ENCODE measurements around the gene NOL9.

Gene NOL9

GRCh38 chr1:6594977-6595740 lies 40.8 kb upstream of the NOL9 start:
- Histone ChIP-seq H3K4ac (ENCODE audit: low read depth, low read length) (no peak overlapping the region), H3K9me3 (ENCODE audit: insufficient read depth, low read depth, low read length) (peaks cover 3% of the 10 kb centered on the region), H3K36me3 (ENCODE audit: control insufficient read depth in 1 of 2, insufficient read depth in 2 of 2, low read length in 2 of 2) (peaks cover 79 to 83% of the 10 kb centered on the region in 2 experiments), H3K14ac (ENCODE audit: low read length) (no peak overlapping the region), H2BK12ac (ENCODE audit: low read length) (no peak overlapping the region), H3K4me2 (ENCODE audit: low read length) (no peak overlapping the region), H2AK5ac (ENCODE audit: low read length) (no peak overlapping the region), H3K4me1 (ENCODE audit: control insufficient read depth in 1 of 2, insufficient read depth in 2 of 2, low read length in 2 of 2) (peaks cover 0 to 6% of the 10 kb centered on the region in 2 experiments), H4K91ac (ENCODE audit: low read depth, low read length) (no peak overlapping the region), H2AFZ (ENCODE audit: insufficient read depth, low read length, poor library complexity) (no peak overlapping the region), H3K79me2 (ENCODE audit: control insufficient read depth, insufficient read depth, low read length, poor library complexity) (peaks cover 5% of the 10 kb centered on the region), H4K12ac (ENCODE audit: low read depth, low read length) (no peak overlapping the region), H3K18ac (ENCODE audit: low read length) (no peak overlapping the region), H3K9ac (ENCODE audit: low read length) (no peak overlapping the region), H3K23ac (ENCODE audit: low read length) (no peak overlapping the region), H3K79me1 (ENCODE audit: low read length) (no peaks in the 10 kb centered on the region), H2BK120ac (ENCODE audit: insufficient read depth, low read length, poor library complexity) (no peak overlapping the region), H2BK5ac (ENCODE audit: low read depth, low read length, poor library complexity) (no peak overlapping the region), H4K8ac (ENCODE audit: low read depth, low read length) (no peak overlapping the region), H3K27ac (ENCODE audit: low read depth, low read length) (no peak overlapping the region), H3K4me3 (ENCODE audit: low read depth, low read length) (no peak overlapping the region), H3K27me3 (ENCODE audit: insufficient read depth, low read length) (no peaks in the 10 kb centered on the region)
- DNase-seq: no peak
- no CpG with 5 or more reads among the region's 11 CpGs for WGBS (ENCODE audit: extremely low coverage, insufficient coverage, insufficient read length)

- Histone ChIP-seq H3K9ac (ENCODE audit: low read length) (no peak overlapping the region), H4K91ac (ENCODE audit: low read depth, low read length) (no peak overlapping the region), H3K14ac (ENCODE audit: low read length) (no peak overlapping the region), H3K18ac (ENCODE audit: low read length) (no peak overlapping the region), H4K12ac (ENCODE audit: low read depth, low read length) (no peak overlapping the region), H3K9me3 (ENCODE audit: insufficient read depth, low read depth, low read length) (peaks cover under 1% of the 10 kb centered on the region), H3K36me3 (ENCODE audit: control insufficient read depth in 1 of 2, insufficient read depth in 2 of 2, low read length in 2 of 2) (peaks cover 83 to 87% of the 10 kb centered on the region in 2 experiments), H3K4me2 (ENCODE audit: low read length) (no peak overlapping the region), H4K8ac (ENCODE audit: low read depth, low read length) (no peak overlapping the region), H3K23ac (ENCODE audit: low read length) (no peak overlapping the region), H3K27ac (ENCODE audit: low read depth, low read length) (no peak overlapping the region), H2AFZ (ENCODE audit: insufficient read depth, low read length, poor library complexity) (no peak overlapping the region), H3K79me2 (ENCODE audit: control insufficient read depth, insufficient read depth, low read length, poor library complexity) (no peaks in the 10 kb centered on the region), H3K4me3 (ENCODE audit: low read depth, low read length) (no peak overlapping the region), H3K4ac (ENCODE audit: low read depth, low read length) (no peak overlapping the region), H3K27me3 (ENCODE audit: insufficient read depth, low read length) (no peaks in the 10 kb centered on the region), H3K79me1 (ENCODE audit: low read length) (no peaks in the 10 kb centered on the region), H3K4me1 (ENCODE audit: control insufficient read depth in 1 of 2, insufficient read depth in 2 of 2, low read length in 2 of 2) (no peaks in the 10 kb centered on the region), H2BK12ac (ENCODE audit: low read length) (no peak overlapping the region), H2BK5ac (ENCODE audit: low read depth, low read length, poor library complexity) (no peak overlapping the region), H2AK5ac (ENCODE audit: low read length) (no peak overlapping the region), H2BK120ac (ENCODE audit: insufficient read depth, low read length, poor library complexity) (no peak overlapping the region)
- no peak for DNase-seq
- WGBS (ENCODE audit: extremely low coverage, insufficient coverage, insufficient read length): no CpG with 5 or more reads among the region's 15 CpGs
Observed at GRCh38 chr1:6593810-6594209, 39.5 kb upstream of the NOL9 start.

- no peaks in the 10 kb centered on the region for H3K4me1 ChIP-seq (ENCODE audit: control insufficient read depth in 1 of 2, insufficient read depth in 2 of 2, low read length in 2 of 2)
- no peaks in the 10 kb centered on the region for H3K79me1 ChIP-seq (ENCODE audit: low read length)
- no peak overlapping the region for H2BK12ac ChIP-seq (ENCODE audit: low read length)
- H3K79me2 ChIP-seq (ENCODE audit: control insufficient read depth, insufficient read depth, low read length, poor library complexity): no peaks in the 10 kb centered on the region
- H4K12ac ChIP-seq (ENCODE audit: low read depth, low read length): no peak overlapping the region
- no peak overlapping the region for H3K4ac ChIP-seq (ENCODE audit: low read depth, low read length)
- no peak overlapping the region for H3K18ac ChIP-seq (ENCODE audit: low read length)
- no CpG with 5 or more reads among the region's 38 CpGs for WGBS (ENCODE audit: extremely low coverage, insufficient coverage, insufficient read length)
- no peak overlapping the region for H3K27ac ChIP-seq (ENCODE audit: low read depth, low read length)
- DNase-seq: no peak
- H3K27me3 ChIP-seq (ENCODE audit: insufficient read depth, low read length): no peaks in the 10 kb centered on the region
- H4K8ac ChIP-seq (ENCODE audit: low read depth, low read length): no peak overlapping the region
- no peaks in the 10 kb centered on the region for H3K9me3 ChIP-seq (ENCODE audit: insufficient read depth, low read depth, low read length)
- H4K91ac ChIP-seq (ENCODE audit: low read depth, low read length): no peak overlapping the region
- no peak overlapping the region for H3K14ac ChIP-seq (ENCODE audit: low read length)
- no peak overlapping the region for H2AFZ ChIP-seq (ENCODE audit: insufficient read depth, low read length, poor library complexity)
- H3K36me3 ChIP-seq (ENCODE audit: control insufficient read depth in 1 of 2, insufficient read depth in 2 of 2, low read length in 2 of 2): peaks cover 87 to 92% of the 10 kb centered on the region in 2 experiments
- no peak overlapping the region for H3K4me3 ChIP-seq (ENCODE audit: low read depth, low read length)
- H2BK120ac ChIP-seq (ENCODE audit: insufficient read depth, low read length, poor library complexity): no peak overlapping the region
- H3K9ac ChIP-seq (ENCODE audit: low read length): no peak overlapping the region
- no peak overlapping the region for H2BK5ac ChIP-seq (ENCODE audit: low read depth, low read length, poor library complexity)
- no peak overlapping the region for H3K4me2 ChIP-seq (ENCODE audit: low read length)
- H2AK5ac ChIP-seq (ENCODE audit: low read length): no peak overlapping the region
- no peak overlapping the region for H3K23ac ChIP-seq (ENCODE audit: low read length)
Observed at GRCh38 chr1:6592865-6593593, 38.7 kb upstream of the NOL9 start.

- H3K4me1 ChIP-seq (ENCODE audit: control insufficient read depth in 1 of 2, insufficient read depth in 2 of 2, low read length in 2 of 2): no peaks in the 10 kb centered on the region
- H2AFZ ChIP-seq (ENCODE audit: insufficient read depth, low read length, poor library complexity): no peak overlapping the region
- H2BK120ac ChIP-seq (ENCODE audit: insufficient read depth, low read length, poor library complexity): no peak overlapping the region
- H3K27ac ChIP-seq (ENCODE audit: low read depth, low read length): no peak overlapping the region
- no peak overlapping the region for H4K91ac ChIP-seq (ENCODE audit: low read depth, low read length)
- no peak overlapping the region for H3K4me2 ChIP-seq (ENCODE audit: low read length)
- no peak overlapping the region for H3K4ac ChIP-seq (ENCODE audit: low read depth, low read length)
- no peak overlapping the region for H3K4me3 ChIP-seq (ENCODE audit: low read depth, low read length)
- no peak overlapping the region for H3K9ac ChIP-seq (ENCODE audit: low read length)
- WGBS (ENCODE audit: extremely low coverage, insufficient coverage, insufficient read length): no CpG with 5 or more reads among the region's 5 CpGs
- no peaks in the 10 kb centered on the region for H3K79me2 ChIP-seq (ENCODE audit: control insufficient read depth, insufficient read depth, low read length, poor library complexity)
- no peak overlapping the region for H4K12ac ChIP-seq (ENCODE audit: low read depth, low read length)
- no peak overlapping the region for H3K14ac ChIP-seq (ENCODE audit: low read length)
- no peak overlapping the region for H2BK5ac ChIP-seq (ENCODE audit: low read depth, low read length, poor library complexity)
- H3K79me1 ChIP-seq (ENCODE audit: low read length): no peaks in the 10 kb centered on the region
- no peak overlapping the region for H4K8ac ChIP-seq (ENCODE audit: low read depth, low read length)
- no peak overlapping the region for H2AK5ac ChIP-seq (ENCODE audit: low read length)
- no peak for DNase-seq
- H3K36me3 ChIP-seq (ENCODE audit: control insufficient read depth in 1 of 2, insufficient read depth in 2 of 2, low read length in 2 of 2): peaks cover 85 to 92% of the 10 kb centered on the region in 2 experiments
- H3K18ac ChIP-seq (ENCODE audit: low read length): no peak overlapping the region
- no peak overlapping the region for H3K23ac ChIP-seq (ENCODE audit: low read length)
- H2BK12ac ChIP-seq (ENCODE audit: low read length): no peak overlapping the region
- no peaks in the 10 kb centered on the region for H3K9me3 ChIP-seq (ENCODE audit: insufficient read depth, low read depth, low read length)
- no peaks in the 10 kb centered on the region for H3K27me3 ChIP-seq (ENCODE audit: insufficient read depth, low read length)
Observed at GRCh38 chr1:6592441-6592840, 38.1 kb upstream of the NOL9 start.

Measured in trophoblast cell (in vitro differentiated cells and primary cell).